ENCODE data around the gene OPN1MW3. TPM values are rescaled to one million over a fixed set of nuclear protein-coding genes. Genes with fewer than 3 reads are reported as not detected.

Gene OPN1MW3
- total RNA-seq, 2 donors from 2014 or later, result not detected

- WGBS, result 69% methylated on average over 7 of the region's 9 CpGs
- Histone ChIP-seq H3K4me1 (replicated peaks) (no peaks in the 10 kb centered on the region), H3K36me3 (no peaks in the 10 kb centered on the region), H3K4me3 (no peak overlapping the region), H3K27ac (no peak overlapping the region), H3K9me3 (no peaks in the 10 kb centered on the region), H3K27me3 (replicated peaks; ENCODE audit: insufficient read depth) (no peaks in the 10 kb centered on the region)
- peak; percentile 15 for DNase-seq (ENCODE audit: low spot score)
- TF ChIP-seq POLR2AphosphoS5 (IDR thresholded peaks at IDR 0.05), result no peak
- TF ChIP-seq POLR2A (IDR thresholded peaks at IDR 0.05), result no peak
- peak in 3 of 4 experiments; percentile 14 to 61 (median 36) for TF ChIP-seq CTCF (IDR thresholded peaks at IDR 0.05)
- intact Hi-C loops (cut with DNase I), result no loop called here
Measured at GRCh38 chrX:154308108-154308946, 50.9 kb downstream of the OPN1MW3 start.

GRCh38 chrX:154309041-154309775, 51.8 kb downstream of the OPN1MW3 start:
- Histone ChIP-seq H3K4me3 (no peak overlapping the region), H3K9me3 (no peaks in the 10 kb centered on the region), H3K27ac (no peak overlapping the region), H3K27me3 (replicated peaks; ENCODE audit: insufficient read depth) (no peaks in the 10 kb centered on the region), H3K4me1 (replicated peaks) (no peaks in the 10 kb centered on the region), H3K36me3 (no peaks in the 10 kb centered on the region)
- DNase-seq (ENCODE audit: low spot score), result no peak
- intact Hi-C loops (cut with DNase I), result no loop called here
- 81% methylated on average over 15 of the region's 16 CpGs for WGBS
- no peak for TF ChIP-seq CTCF (IDR thresholded peaks at IDR 0.05)
- TF ChIP-seq POLR2AphosphoS5 (IDR thresholded peaks at IDR 0.05), result no peak
- no peak for TF ChIP-seq POLR2A (IDR thresholded peaks at IDR 0.05)

GRCh38 chrX:154310616-154311536, 53.5 kb downstream of the OPN1MW3 start:
- no peaks in the 10 kb centered on the region for H3K9me3 ChIP-seq
- DNase-seq (ENCODE audit: low spot score), result no peak
- TF ChIP-seq POLR2AphosphoS5 (IDR thresholded peaks at IDR 0.05) (no peak), POLR2A (IDR thresholded peaks at IDR 0.05) (no peak), CTCF (IDR thresholded peaks at IDR 0.05) (no peak)
- no peak overlapping the region for H3K27ac ChIP-seq
- WGBS, result 65% methylated on average over 19 of the region's 19 CpGs
- H3K36me3 ChIP-seq, result no peaks in the 10 kb centered on the region
- H3K4me1 ChIP-seq (replicated peaks), result no peaks in the 10 kb centered on the region
- no peaks in the 10 kb centered on the region for H3K27me3 ChIP-seq (replicated peaks; ENCODE audit: insufficient read depth)
- H3K4me3 ChIP-seq, result no peak overlapping the region
- intact Hi-C loops (cut with DNase I), result no loop called here

DNA sequence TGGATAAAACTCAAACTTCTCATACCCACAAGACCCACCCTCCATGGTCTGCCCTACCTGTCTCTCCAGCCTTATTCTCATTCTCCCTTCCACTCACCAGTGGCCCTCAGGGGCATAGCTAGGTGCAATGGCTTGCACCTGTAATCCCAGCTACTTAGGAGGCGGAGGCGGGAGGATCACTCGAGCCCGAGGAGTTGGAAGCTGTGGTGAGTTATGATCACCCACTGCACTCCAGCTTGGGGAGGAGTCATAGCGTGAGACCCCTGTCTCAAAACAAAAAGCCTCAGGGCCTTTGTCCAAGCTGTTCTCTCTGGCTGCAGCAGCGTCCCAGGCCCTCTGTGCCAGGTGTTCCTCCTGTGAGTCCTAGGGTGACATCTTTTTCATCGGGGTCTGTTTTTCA, 54.7 kb downstream of the OPN1MW3 start:
- no peak for DNase-seq (ENCODE audit: low spot score)
- H3K4me1 ChIP-seq (replicated peaks), result no peaks in the 10 kb centered on the region
- WGBS, result 100% methylated on average over 3 of the region's 7 CpGs
- H3K27me3 ChIP-seq (replicated peaks; ENCODE audit: insufficient read depth), result no peaks in the 10 kb centered on the region
- H3K9me3 ChIP-seq, result no peaks in the 10 kb centered on the region
- no peak overlapping the region for H3K4me3 ChIP-seq
- TF ChIP-seq CTCF (IDR thresholded peaks at IDR 0.05), result no peak
- TF ChIP-seq POLR2A (IDR thresholded peaks at IDR 0.05), result no peak
- TF ChIP-seq POLR2AphosphoS5 (IDR thresholded peaks at IDR 0.05), result no peak
- no peaks in the 10 kb centered on the region for H3K36me3 ChIP-seq
- intact Hi-C loops (cut with DNase I), result no loop called here
- no peak overlapping the region for H3K27ac ChIP-seq

All from prostate gland (tissue), 2 donors.